NCI-H2227 treated with DMSO at 0.1 percent for 48 hours (cell line): ENCODE results near the gene GIPC2.
"Not testable (repeated sequence)": the region's sequence is repeated elsewhere in the genome, so short reads cannot be mapped to it uniquely, and the experiment has no call there.

Experiments used
- DNase-seq: peaks from one replicate; lab custom pipeline; 2025; lab: John Stamatoyannopoulos, UW

GIPC2 gene

GRCh38 chr1:78096017-78096416, 50.3 kb downstream of the GIPC2 start:
- no peak for DNase-seq

DNA sequence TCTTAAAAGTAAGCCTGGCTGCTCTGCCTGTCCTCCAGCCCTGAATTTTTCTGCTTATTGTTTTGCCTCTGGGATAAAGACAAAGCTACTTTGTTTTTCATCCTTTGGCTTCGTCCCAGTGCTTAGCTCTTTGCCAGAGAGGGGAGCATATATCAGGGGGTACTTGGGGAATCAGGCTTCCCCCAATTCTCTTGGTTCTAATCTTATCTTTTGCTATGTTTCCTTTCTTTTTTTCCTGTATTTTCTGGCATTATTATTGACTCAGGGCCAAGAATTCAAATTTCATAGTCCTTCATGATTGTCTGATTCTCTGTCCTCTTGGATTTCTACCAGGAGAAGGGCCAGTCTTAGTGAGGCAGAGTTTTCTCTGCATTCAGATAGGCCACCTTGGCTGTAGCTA, 51.2 kb downstream of the GIPC2 start:
- DNase-seq = no peak

- no peak for DNase-seq
Observed at GRCh38 chr1:78101051-78101450, 55.3 kb downstream of the GIPC2 start.

DNA sequence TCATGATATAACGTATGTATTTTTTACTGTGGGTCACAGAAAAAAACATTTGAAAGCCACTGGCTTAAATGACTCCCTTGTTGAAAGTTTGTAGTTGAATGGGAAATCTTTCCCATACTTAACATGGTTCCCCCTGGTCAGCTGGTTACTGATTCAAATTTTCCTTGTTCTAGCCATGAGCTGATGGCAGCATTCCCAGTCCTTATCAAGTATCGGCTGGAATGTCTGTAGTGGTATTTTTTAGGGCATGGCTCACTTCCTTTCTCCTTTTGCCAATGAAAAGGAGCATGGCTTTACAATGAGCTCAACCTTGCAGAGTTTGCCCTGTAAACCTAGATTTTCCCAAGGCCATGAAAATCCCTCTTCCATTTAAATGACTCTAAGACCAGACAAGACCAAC, 55.7 kb downstream of the GIPC2 start:
- DNase-seq = no peak

GRCh38 chr1:78102082-78102481, 56.3 kb downstream of the GIPC2 start:
- no peak for DNase-seq

GRCh38 chr1:78102916-78103315, 57.1 kb downstream of the GIPC2 start:
- no peak for DNase-seq

- DNase-seq = no peak
Observed at GRCh38 chr1:78104322-78104721, 58.6 kb downstream of the GIPC2 start.

DNA sequence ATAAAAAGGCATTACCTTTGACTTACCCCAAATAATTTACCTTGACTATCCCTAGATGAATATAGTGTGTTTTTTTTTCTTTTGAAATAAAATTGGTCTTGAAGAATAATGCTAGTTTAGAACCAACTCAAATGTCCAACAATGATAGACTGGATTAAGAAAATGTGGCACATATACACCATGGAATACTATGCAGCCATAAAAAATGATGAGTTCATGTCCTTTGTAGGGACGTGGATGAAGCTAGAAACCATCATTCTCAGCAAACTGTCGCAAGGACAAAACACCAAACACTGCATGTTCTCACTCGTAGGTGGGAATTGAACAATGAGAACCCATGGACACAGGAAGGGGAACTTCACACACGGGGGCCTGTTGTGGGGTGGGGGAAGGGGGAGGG, 63.9 kb downstream of the GIPC2 start:
- DNase-seq = not testable (repeated sequence)

GRCh38 chr1:78113156-78113916, 67.6 kb downstream of the GIPC2 start:
- no peak for DNase-seq

- DNase-seq = peak; percentile 85
Observed at GRCh38 chr1:78114034-78114956, 68.5 kb downstream of the GIPC2 start.

GRCh38 chr1:78120485-78120884, 74.7 kb downstream of the GIPC2 start:
- not testable (repeated sequence) for DNase-seq

DNA sequence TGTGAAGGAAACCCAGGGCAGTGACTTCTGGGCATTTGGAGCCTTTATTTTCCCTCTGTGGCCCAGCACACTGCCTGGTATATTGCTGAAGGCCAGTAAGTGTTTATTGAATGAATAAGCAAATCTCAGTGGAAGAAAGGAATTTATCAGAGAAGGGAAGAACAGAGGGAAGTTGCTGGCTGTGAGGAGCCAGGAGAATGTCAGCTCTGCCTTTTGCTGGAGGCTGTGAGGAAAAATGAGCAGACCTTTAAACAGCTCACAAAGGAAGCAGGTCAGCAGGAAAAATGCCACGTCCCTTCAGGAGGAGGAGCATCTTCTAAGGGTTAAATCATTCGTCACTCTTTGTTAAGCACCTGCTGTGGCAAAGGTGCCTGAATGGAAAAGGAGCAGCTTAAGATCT, 75.9 kb downstream of the GIPC2 start:
- no peak for DNase-seq

GRCh38 chr1:78122389-78122788, 76.6 kb downstream of the GIPC2 start:
- no peak for DNase-seq

GRCh38 chr1:78126506-78126905, 80.7 kb downstream of the GIPC2 start:
- no peak for DNase-seq

DNA sequence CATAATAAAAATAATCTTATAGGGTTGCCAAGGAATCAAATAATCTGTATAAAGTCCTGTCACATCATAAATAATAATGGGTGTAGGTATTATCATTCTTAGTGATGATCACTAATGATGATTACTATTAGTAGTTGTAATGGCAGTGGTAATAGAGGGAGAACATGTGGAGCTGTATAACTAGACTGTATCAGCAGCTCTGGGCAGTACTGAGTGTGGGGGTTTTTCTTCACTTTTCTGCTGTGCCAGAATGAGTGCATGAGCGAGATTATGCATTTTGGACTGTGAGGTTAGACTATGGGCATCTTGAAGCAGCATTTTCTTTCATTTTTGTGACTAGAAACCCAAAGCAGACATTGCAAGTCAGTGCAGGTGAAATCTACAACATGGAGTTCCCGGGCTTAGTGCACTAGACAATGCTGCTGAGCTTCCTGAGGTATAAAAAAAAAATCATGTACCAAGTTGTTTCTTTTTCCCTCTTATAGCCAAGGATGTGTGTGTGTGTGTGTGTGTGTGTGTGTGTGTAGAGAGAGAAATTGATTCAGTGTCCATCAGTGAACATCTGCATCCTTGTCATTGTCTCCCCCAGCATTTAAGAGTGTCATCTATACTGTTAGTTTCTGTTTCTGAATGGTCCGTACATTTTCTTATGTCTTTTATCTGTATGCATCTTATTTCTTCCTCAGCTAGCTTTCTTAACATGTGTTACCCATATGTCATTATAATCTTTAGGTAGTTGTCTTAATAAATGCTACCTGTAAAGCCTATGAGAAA, 86.6 kb downstream of the GIPC2 start:
- DNase-seq = no peak

DNA sequence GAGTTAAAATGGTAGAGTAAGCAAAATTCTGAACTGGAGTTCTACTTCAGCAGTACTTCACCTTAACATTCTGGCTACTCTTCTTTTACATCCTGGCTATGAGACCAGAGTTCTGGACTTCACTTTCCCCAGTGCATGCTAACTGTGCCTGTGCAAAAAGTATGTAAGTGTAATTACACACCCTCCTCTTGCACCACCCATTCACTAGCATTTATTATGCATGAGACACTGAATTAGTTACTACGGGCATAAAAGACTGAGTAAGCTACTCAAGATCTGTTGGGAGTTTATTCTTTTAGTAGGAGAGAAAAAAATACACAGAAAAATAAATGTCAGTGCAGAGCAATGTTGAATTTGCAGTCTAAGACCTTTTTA, 87.2 kb downstream of the GIPC2 start:
- DNase-seq = no peak

DNA sequence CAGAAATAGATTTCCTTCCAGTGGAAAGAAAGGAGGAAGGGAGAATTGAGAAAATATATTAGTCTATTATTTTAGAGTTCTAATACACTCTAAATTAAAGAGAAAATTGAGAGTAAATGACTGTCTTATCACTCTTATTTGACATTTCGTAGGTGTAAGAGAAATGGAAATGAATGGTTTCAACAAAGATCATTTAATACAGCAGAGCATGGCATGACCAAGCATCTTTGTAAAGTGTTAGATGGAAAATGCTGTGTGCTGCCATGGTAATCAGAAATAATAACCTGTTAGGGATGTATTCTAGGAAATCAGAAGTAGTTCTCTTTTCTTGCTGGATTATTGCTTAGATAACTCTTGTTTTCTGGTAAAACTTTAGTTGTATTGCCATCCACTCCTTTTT, 90.9 kb downstream of the GIPC2 start:
- no peak for DNase-seq

- DNase-seq = no peak
Observed at GRCh38 chr1:78141531-78142231, 95.9 kb downstream of the GIPC2 start.

DNA sequence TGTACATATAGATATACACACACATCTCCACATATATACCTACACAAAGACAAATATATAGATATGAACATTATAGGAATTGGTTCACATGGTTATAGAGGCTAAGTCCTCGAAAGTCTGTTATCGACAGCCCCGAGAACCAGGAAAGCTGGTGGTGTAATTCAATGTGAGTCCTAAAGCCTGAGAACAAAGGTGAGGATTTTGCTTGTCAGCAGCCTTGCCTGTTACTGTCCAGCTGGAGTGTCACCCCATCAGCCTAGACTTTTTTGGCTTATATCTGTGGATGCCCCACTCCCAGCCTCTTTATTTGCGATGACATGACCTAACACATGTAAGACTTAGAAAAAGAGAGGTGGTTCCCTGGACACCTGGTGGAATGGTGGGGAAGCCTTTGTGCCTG, 97.0 kb downstream of the GIPC2 start:
- DNase-seq = no peak

GRCh38 chr1:78143152-78143551, 97.4 kb downstream of the GIPC2 start:
- no peak for DNase-seq

DNA sequence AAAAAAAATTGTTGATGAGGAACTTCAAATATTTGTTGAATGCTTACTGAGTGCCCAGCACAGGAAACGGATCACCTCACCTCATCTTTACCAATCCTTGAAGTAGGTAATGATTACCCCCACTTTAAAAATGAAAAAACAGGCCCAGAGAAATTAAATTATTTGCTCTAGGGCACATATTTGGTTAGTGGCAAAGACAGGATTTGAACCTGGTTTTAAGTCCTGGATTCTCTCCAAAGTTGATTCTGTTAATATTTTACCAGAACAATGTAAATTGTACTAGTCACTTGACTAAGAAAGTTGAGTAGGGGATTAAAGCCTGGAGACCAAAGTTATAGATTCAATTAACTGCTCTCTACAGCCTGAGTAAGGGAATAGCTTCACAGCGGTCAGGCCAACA, 97.9 kb downstream of the GIPC2 start:
- no peak for DNase-seq

GRCh38 chr1:78145105-78145580, 99.4 kb downstream of the GIPC2 start:
- DNase-seq = peak; percentile 66
